Right renal pelvis (tissue), 4 donors: ENCODE data around the gene MAP4K2. TPM values are rescaled to one million over a fixed set of nuclear protein-coding genes. Genes with fewer than 3 reads are reported as not detected.

Experiments used
- DNase-seq, 4 donors: peaks; one replicate each; pipeline ENCODE4 v3.0.0-alpha.2; 2013; ENCODE audit warnings: low read depth in 4 of 4, low spot score in 3 of 4, missing footprints in 1 of 4
- polyA plus RNA-seq, 4 donors: library from polyadenylated mRNA; unstranded; fragments of 120-200 nt; gene quantifications; one replicate each; pipeline ENCODE4 v1.2.1, GENCODE V29; 2013; ENCODE audit not compliant: insufficient read length in 4 of 4

Gene MAP4K2
- polyA plus RNA-seq, 4 donors: 21.4 to 21.5 (median 21.4) TPM

DNA sequence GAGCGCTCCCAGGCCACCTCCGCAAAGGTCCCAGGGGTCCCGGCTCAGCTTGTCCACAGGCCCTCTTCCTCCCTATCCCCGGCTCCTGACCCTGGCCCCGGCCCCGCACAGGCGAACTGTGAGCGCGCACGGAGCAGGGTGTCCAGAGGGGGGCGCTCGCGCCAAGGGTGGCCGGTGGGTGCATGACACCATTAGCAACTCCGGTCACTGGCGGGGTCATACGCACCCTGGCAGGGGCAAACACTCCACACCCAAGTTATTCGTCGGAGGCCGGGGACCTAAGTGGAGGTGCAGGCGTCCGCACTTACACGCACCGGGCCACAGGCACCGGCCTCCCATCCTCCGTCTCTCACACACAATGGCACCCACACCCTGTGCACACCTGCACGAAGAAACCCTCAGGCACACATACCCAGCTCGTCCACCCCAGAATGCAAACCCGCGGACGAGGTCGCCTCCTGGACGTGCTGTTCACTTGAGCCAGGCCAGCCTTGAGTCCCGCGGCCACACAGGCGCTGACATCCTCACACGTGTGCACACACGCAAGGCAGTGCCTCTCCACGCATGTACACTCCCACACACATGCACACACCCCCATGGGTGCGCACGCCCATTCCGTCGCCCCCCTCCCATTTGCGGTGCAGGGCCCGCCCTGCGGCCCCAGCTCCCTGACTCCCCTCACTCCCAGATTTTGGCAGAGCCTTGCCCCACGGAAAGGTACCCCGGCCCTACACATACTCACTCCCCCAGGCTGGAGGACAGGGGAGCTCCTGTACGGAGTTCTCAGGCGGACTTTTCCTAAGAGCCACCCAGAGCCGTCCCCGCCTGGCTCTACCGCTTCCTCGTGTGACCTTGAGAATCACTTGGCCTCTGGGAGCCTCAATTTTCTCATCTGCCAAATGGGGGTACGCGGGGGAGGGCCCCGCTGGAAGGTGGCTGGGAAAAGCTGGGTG is 59.1 kb downstream of the MAP4K2 start, which contains the start of gene RASGRP2:
RASGRP2 (minus strand) TSS at position 552 of the 953 bp plus-strand sequence. CDS start 1,276 bp downstream, outside the sequence.
- no peak for DNase-seq

DNA sequence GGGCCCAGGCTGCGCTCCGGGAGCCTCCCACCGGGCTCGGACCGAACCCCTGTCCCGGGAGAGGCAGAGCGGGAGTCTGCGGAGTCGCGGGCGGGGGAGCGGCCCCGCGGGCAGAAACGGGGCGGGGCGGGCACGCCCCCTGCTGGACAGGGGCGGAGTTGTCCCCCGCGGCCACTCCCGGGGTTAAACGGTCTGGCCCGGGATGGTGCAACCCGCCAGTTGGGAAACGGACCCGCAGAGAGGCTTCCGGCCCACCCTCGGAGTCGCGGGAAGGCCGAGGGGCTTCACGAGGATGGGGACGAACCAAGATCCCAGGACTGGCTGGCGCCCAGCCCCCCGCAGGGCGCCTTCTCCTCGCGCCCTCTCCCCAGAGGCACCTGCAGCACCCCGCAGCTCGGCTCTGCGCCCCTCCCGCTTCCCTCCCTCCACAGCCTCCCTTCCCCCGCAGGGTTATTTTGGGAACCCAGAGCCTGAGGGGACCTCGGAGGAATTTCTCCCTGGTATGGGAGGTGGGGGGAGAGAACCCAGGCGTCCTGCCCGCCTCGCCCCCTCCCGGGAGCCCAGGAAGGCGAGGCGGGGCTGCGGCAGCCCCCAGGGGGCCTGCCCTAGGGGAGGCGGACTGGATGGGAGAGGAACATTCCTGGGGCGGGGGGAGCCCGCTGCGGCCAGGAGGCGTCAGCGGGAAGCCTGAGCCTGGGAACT is 60.0 kb downstream of the MAP4K2 start:
- no peak for DNase-seq

- no peak for DNase-seq
These were observed 60.7 kb downstream of the MAP4K2 start for GRCh38 chr11:64742087-64742888.

- no peak for DNase-seq
These were observed 61.5 kb downstream of the MAP4K2 start for GRCh38 chr11:64741375-64742086.

GRCh38 chr11:64739871-64740270 is 63.1 kb downstream of the MAP4K2 start:
- no peak for DNase-seq

DNA sequence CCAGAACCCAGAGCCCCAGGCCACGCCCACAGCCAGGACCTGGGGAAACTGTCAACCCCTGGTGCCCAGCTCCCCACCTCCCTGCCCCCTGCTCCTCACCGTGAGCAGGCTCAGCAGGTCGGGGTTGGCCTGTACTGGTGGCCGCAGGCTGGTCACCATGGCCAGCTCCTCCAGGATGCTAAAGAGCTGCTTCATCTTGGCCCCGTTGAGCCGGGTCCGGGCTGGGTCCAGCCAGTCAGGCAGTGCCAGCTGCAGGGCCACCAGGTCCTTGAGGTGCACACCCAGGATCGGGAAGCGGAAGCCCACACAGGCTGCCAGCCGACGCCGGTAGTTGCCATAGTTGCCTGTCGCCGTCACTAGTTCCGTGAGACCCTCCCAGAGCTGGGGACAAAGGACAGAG is 66.4 kb downstream of the MAP4K2 start:
- DNase-seq: no peak

GRCh38 chr11:64735725-64736259 is 67.2 kb downstream of the MAP4K2 start:
- DNase-seq: no peak

Other genes starting within 250 kb of the MAP4K2 start
- 10 to 100 TPM; 18.7 to 35.7 (median 27.6) TPM for gene SLC22A11, start 247.3 kb downstream of the MAP4K2 start, polyA plus RNA-seq
- 1 to 10 TPM; 3.3 to 5.3 (median 5.2) TPM for gene SLC22A12, start 212.0 kb downstream of the MAP4K2 start, polyA plus RNA-seq
- gene NRXN2, start 80.0 kb downstream of the MAP4K2 start, polyA plus RNA-seq: 10 to 100 TPM; 15.5 to 27.8 (median 17.0) TPM
- gene RASGRP2, start 59.1 kb downstream of the MAP4K2 start, polyA plus RNA-seq: 1 to 10 TPM; 3.3 to 6.4 (median 5.4) TPM
- 1 to 10 TPM; 1.5 to 3.0 (median 2.5) TPM for gene PYGM, start 43.2 kb downstream of the MAP4K2 start, polyA plus RNA-seq
- 100 to 1,000 TPM; 304 to 417 (median 318) TPM for gene SF1, start 24.7 kb downstream of the MAP4K2 start, polyA plus RNA-seq
- 10 to 100 TPM; 35.0 to 46.6 (median 40.6) TPM for gene MEN1, start 7.3 kb upstream of the MAP4K2 start, polyA plus RNA-seq
- 1 to 10 TPM; 4.4 to 7.1 (median 5.4) TPM for gene CDC42BPG, start 41.4 kb upstream of the MAP4K2 start, polyA plus RNA-seq
- gene EHD1, start 75.4 kb upstream of the MAP4K2 start, polyA plus RNA-seq: 10 to 100 TPM; 54.1 to 69.5 (median 60.5) TPM
- 10 to 100 TPM; 15.5 to 25.9 (median 16.5) TPM for gene ATG2A, start 114.0 kb upstream of the MAP4K2 start, polyA plus RNA-seq
- 10 to 100 TPM; 14.9 to 18.8 (median 17.9) TPM for gene PPP2R5B, start 121.5 kb upstream of the MAP4K2 start, polyA plus RNA-seq
- gene GPHA2, start 132.7 kb upstream of the MAP4K2 start, polyA plus RNA-seq: 1 to 10 TPM in 3 of 4 donors, under 1 TPM in 1; 0.54 to 2.8 (median 1.9) TPM
- gene MAJIN, start 168.9 kb upstream of the MAP4K2 start, polyA plus RNA-seq: 1 to 10 TPM in 2 of 4 donors, under 1 TPM in 2; 0.80 to 1.5 (median 1.00) TPM
- gene BATF2, start 193.8 kb upstream of the MAP4K2 start, polyA plus RNA-seq: 1 to 10 TPM; 3.2 to 3.5 (median 3.3) TPM
- 10 to 100 TPM; 52.3 to 70.2 (median 59.7) TPM for gene ARL2, start 210.9 kb upstream of the MAP4K2 start, polyA plus RNA-seq
- gene SNX15, start 224.2 kb upstream of the MAP4K2 start, polyA plus RNA-seq: 10 to 100 TPM; 31.1 to 33.5 (median 31.9) TPM
- gene SAC3D1, start 238.0 kb upstream of the MAP4K2 start, polyA plus RNA-seq: 10 to 100 TPM; 11.6 to 16.2 (median 12.6) TPM